Mucosa of rectum (tissue), 2 donors: ENCODE data around the gene HMCN1.
"Not testable (repeated sequence)": the region's sequence is repeated elsewhere in the genome, so short reads cannot be mapped to it uniquely, and the experiment has no call there.

ENCODE experiments used
- H3K27ac ChIP-seq, 2 donors: one replicate each; pipeline ENCODE4 v1.7.0; 2013; ENCODE audit warnings: inconsistent platforms in 2 of 2, low read depth in 2 of 2, low read length in 2 of 2
- H3K27me3 ChIP-seq, 2 donors: one replicate each; pipeline ENCODE4 v1.7.0; 2013; ENCODE audit warnings: low read length in 2 of 2; ENCODE audit not compliant: control insufficient read depth in 2 of 2, insufficient read depth in 2 of 2
- H3K36me3 ChIP-seq, 2 donors: one replicate each; pipeline ENCODE4 v1.7.0; 2013; ENCODE audit warnings: low read length in 2 of 2; ENCODE audit not compliant: control insufficient read depth in 2 of 2, insufficient read depth in 2 of 2
- H3K4me1 ChIP-seq, 2 donors: one replicate each; pipeline ENCODE4 v1.7.0; 2013; ENCODE audit warnings: low read length in 2 of 2, mild to moderate bottlenecking in 1 of 2; ENCODE audit not compliant: control insufficient read depth in 2 of 2, insufficient read depth in 2 of 2
- H3K4me3 ChIP-seq, 2 donors: one replicate each; pipeline ENCODE4 v1.7.0; 2013; ENCODE audit warnings: low read length in 2 of 2
- H3K9ac ChIP-seq, 2 donors: one replicate each; pipeline ENCODE4 v1.7.0; 2013; ENCODE audit warnings: low read length in 2 of 2, low read depth in 1 of 2, mild to moderate bottlenecking in 1 of 2
- H3K9me3 ChIP-seq, 2 donors: one replicate each; pipeline ENCODE4 v1.7.0; 2013; ENCODE audit warnings: low read length in 2 of 2; ENCODE audit not compliant: control insufficient read depth in 2 of 2
- donor health status: healthy.
- donor health status: Normal muscosa, but diverticular disease.

Gene HMCN1

GRCh38 chr1:186208405-186209129 is 474.4 kb downstream of the HMCN1 start:
- H3K4me3 ChIP-seq, result no peak overlapping the region
- no peaks in the 10 kb centered on the region for H3K36me3 ChIP-seq
- H3K9ac ChIP-seq, result no peak overlapping the region
- no peaks in the 10 kb centered on the region for H3K9me3 ChIP-seq
- H3K27ac ChIP-seq, result no peak overlapping the region
- no peaks in the 10 kb centered on the region for H3K27me3 ChIP-seq
- no peaks in the 10 kb centered on the region for H3K4me1 ChIP-seq

- Histone ChIP-seq H3K4me3 (no peak overlapping the region), H3K27me3 (no peaks in the 10 kb centered on the region), H3K27ac (no peak overlapping the region), H3K9ac (no peak overlapping the region), H3K9me3 (no peaks in the 10 kb centered on the region), H3K4me1 (no peaks in the 10 kb centered on the region), H3K36me3 (no peaks in the 10 kb centered on the region)
Measured at GRCh38 chr1:186210258-186210657, 476.1 kb downstream of the HMCN1 start.

GRCh38 chr1:186211583-186211982 is 477.4 kb downstream of the HMCN1 start:
- H3K4me3 ChIP-seq, H3K27ac ChIP-seq, H3K9me3 ChIP-seq, H3K4me1 ChIP-seq, H3K36me3 ChIP-seq, H3K27me3 ChIP-seq, H3K9ac ChIP-seq: not testable (repeated sequence)

GRCh38 chr1:186212568-186213224 is 478.5 kb downstream of the HMCN1 start:
- Histone ChIP-seq H3K36me3 (no peaks in the 10 kb centered on the region), H3K4me3 (no peak overlapping the region), H3K4me1 (no peaks in the 10 kb centered on the region), H3K27me3 (no peaks in the 10 kb centered on the region), H3K27ac (no peak overlapping the region), H3K9ac (no peak overlapping the region), H3K9me3 (no peaks in the 10 kb centered on the region)

GRCh38 chr1:186213225-186213607 is 479.0 kb downstream of the HMCN1 start:
- Histone ChIP-seq H3K27me3 (no peaks in the 10 kb centered on the region), H3K9ac (no peak overlapping the region), H3K27ac (no peak overlapping the region), H3K9me3 (no peaks in the 10 kb centered on the region), H3K36me3 (no peaks in the 10 kb centered on the region), H3K4me1 (no peaks in the 10 kb centered on the region), H3K4me3 (no peak overlapping the region)

DNA sequence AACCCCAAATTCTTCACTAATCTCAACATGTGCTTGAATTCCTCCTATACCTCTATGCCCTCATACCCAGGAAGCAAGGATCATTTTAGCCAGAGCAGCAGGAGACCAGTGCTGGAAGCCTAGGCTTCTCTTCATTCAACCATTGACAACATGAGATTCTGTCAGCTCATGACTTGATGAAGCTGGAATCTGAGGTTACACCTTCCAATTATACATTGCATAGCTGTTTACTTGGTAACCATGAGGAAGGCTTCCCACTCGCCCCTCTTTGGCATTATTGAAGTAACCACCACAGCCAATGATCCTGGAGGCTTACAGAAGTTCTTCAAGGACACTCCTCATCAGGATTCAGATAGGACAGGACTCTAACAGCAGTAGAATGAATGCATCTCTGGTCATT is 480.6 kb downstream of the HMCN1 start:
- H3K4me3 ChIP-seq, result no peak overlapping the region
- H3K27ac ChIP-seq, result no peak overlapping the region
- no peaks in the 10 kb centered on the region for H3K4me1 ChIP-seq
- no peak overlapping the region for H3K9ac ChIP-seq
- H3K36me3 ChIP-seq, result no peaks in the 10 kb centered on the region
- H3K27me3 ChIP-seq, result no peaks in the 10 kb centered on the region
- H3K9me3 ChIP-seq, result no peaks in the 10 kb centered on the region

DNA sequence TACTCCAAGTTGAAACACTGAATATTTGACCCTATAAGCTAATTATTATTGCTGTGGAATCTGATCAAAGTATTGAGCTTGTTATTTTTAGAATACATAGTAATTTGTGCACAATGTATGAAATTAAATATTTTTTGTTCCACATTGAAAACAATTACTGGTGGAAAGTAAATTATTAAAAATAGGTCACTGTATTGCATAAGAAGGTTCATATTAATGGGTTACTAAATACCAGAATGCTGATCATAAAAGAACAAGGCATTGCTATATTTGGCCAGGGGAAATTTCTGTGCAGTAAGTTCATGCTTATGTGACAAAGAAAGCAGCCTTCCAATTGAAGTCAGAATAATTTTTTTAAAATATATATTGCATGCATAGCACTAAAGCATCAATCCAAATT is 481.4 kb downstream of the HMCN1 start:
- Histone ChIP-seq H3K4me3 (no peak overlapping the region), H3K9me3 (no peaks in the 10 kb centered on the region), H3K4me1 (no peaks in the 10 kb centered on the region), H3K27me3 (no peaks in the 10 kb centered on the region), H3K27ac (no peak overlapping the region), H3K36me3 (no peaks in the 10 kb centered on the region), H3K9ac (no peak overlapping the region)

DNA sequence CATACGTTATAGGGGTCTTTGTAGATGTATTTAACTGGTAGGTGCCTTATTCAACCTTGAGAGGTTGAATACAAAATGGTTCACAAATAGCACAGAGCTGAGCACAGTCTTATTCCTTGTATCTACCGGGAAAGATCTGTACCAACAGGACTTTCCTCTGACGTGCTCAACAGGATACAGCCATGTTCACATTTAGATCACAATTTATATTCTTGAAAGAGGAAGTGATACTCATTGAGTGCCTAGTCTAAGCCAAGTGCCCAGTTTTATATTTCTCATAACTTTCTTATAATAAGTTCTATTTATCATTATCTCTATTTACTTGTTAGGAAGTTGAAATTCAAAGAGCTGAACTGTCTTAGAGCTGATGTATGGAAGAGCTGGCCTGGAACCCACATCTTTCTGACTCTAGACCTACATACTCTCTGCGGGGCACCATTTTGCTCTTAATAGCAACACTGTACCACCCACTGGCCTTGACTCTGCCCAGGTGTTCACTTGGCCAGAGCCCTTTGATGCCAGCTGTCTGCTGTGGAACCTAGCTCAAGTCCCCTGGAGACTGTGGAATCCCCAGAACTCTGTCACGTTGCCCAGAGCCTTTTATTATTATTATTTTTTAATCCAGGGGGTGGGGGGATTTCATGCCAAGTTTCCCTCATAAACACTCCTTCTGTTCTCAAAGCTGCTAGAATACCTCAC is 484.6 kb downstream of the HMCN1 start:
- Histone ChIP-seq H3K9me3 (no peaks in the 10 kb centered on the region), H3K27ac (no peak overlapping the region), H3K27me3 (no peaks in the 10 kb centered on the region), H3K4me1 (no peaks in the 10 kb centered on the region), H3K36me3 (no peaks in the 10 kb centered on the region), H3K9ac (no peak overlapping the region), H3K4me3 (no peak overlapping the region)

DNA sequence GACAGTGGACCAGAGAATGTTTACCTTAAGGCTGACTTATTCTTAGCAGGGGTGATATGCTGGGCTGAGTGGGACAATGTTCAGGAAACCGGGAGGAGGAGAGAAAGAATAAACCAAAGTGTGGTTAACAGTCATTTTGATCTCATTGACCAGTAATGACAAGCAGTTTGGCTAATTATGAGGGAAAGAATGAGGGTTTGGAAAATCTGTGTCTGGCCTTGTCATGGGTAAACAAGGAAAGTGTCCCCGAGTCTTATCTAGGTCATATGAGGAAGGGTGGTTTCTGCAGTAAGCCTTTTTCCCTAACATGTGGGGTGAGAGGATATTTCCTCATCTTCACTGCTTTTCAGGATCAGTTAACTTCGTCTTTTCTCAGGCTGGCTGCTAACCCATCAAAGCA is 485.9 kb downstream of the HMCN1 start:
- Histone ChIP-seq H3K4me3 (no peak overlapping the region), H3K4me1 (no peaks in the 10 kb centered on the region), H3K36me3 (no peaks in the 10 kb centered on the region), H3K9ac (no peak overlapping the region), H3K27ac (no peak overlapping the region), H3K9me3 (no peaks in the 10 kb centered on the region), H3K27me3 (no peaks in the 10 kb centered on the region)

DNA sequence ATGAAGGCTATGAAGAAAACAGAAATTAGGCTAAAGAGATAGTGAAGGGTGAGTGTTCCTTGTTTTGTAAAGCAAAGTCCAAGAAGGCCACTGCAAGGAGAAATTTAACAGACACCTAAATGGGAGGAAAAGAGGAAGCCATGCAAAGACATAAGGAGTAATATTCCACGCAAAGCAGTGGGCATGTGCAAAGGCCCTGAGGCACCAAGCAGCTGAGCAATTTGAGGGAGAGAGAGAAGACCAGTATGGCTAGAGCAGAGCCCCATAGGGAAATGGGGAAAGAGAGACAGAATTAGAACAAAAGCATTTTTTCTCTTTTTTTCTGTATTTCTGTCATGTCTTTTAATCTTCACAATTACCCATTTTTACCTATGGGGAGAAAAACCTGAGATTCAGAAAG is 486.7 kb downstream of the HMCN1 start:
- no peaks in the 10 kb centered on the region for H3K36me3 ChIP-seq
- H3K9me3 ChIP-seq, result no peaks in the 10 kb centered on the region
- H3K4me1 ChIP-seq, result no peaks in the 10 kb centered on the region
- no peak overlapping the region for H3K4me3 ChIP-seq
- H3K27ac ChIP-seq, result no peak overlapping the region
- no peak overlapping the region for H3K9ac ChIP-seq
- H3K27me3 ChIP-seq, result no peaks in the 10 kb centered on the region
